ENCODE data around the gene DIS3L2.

GRCh38 chr2:232141591-232141990 is 180.1 kb downstream of the DIS3L2 start:
- TF ChIP-seq CTCF (conservative IDR thresholded peaks at IDR 0.05): no peak
- no peak for TF ChIP-seq EZH2 (IDR thresholded peaks at IDR 0.05; ENCODE audit: low read depth)
